Measurements from ENCODE around the gene GUK1.

- TF ChIP-seq, protein P1, sequence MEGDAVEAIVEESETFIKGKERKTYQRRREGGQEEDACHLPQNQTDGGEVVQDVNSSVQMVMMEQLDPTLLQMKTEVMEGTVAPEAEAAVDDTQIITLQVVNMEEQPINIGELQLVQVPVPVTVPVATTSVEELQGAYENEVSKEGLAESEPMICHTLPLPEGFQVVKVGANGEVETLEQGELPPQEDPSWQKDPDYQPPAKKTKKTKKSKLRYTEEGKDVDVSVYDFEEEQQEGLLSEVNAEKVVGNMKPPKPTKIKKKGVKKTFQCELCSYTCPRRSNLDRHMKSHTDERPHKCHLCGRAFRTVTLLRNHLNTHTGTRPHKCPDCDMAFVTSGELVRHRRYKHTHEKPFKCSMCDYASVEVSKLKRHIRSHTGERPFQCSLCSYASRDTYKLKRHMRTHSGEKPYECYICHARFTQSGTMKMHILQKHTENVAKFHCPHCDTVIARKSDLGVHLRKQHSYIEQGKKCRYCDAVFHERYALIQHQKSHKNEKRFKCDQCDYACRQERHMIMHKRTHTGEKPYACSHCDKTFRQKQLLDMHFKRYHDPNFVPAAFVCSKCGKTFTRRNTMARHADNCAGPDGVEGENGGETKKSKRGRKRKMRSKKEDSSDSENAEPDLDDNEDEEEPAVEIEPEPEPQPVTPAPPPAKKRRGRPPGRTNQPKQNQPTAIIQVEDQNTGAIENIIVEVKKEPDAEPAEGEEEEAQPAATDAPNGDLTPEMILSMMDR (IDR thresholded peaks at IDR 0.05; ENCODE audit: poor library complexity, severe bottlenecking): no peak
- TF ChIP-seq MXI1 (conservative IDR thresholded peaks at IDR 0.05; ENCODE audit: poor library complexity, severe bottlenecking): no peak
- no peak for TF ChIP-seq EZH2 (IDR thresholded peaks at IDR 0.05; ENCODE audit: borderline replicate concordance, insufficient read depth, low read length, poor library complexity, severe bottlenecking)
- TF ChIP-seq TAF1 (IDR thresholded peaks at IDR 0.05; ENCODE audit: low read depth): no peak
- no peak for TF ChIP-seq POLR2AphosphoS5 (IDR thresholded peaks at IDR 0.05)
- TF ChIP-seq RAD21 (conservative IDR thresholded peaks at IDR 0.05): no peak
- TF ChIP-seq, protein P2, sequence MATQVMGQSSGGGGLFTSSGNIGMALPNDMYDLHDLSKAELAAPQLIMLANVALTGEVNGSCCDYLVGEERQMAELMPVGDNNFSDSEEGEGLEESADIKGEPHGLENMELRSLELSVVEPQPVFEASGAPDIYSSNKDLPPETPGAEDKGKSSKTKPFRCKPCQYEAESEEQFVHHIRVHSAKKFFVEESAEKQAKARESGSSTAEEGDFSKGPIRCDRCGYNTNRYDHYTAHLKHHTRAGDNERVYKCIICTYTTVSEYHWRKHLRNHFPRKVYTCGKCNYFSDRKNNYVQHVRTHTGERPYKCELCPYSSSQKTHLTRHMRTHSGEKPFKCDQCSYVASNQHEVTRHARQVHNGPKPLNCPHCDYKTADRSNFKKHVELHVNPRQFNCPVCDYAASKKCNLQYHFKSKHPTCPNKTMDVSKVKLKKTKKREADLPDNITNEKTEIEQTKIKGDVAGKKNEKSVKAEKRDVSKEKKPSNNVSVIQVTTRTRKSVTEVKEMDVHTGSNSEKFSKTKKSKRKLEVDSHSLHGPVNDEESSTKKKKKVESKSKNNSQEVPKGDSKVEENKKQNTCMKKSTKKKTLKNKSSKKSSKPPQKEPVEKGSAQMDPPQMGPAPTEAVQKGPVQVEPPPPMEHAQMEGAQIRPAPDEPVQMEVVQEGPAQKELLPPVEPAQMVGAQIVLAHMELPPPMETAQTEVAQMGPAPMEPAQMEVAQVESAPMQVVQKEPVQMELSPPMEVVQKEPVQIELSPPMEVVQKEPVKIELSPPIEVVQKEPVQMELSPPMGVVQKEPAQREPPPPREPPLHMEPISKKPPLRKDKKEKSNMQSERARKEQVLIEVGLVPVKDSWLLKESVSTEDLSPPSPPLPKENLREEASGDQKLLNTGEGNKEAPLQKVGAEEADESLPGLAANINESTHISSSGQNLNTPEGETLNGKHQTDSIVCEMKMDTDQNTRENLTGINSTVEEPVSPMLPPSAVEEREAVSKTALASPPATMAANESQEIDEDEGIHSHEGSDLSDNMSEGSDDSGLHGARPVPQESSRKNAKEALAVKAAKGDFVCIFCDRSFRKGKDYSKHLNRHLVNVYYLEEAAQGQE (IDR thresholded peaks at IDR 0.05; ENCODE audit: borderline replicate concordance): no peak
- TF ChIP-seq EP300 (conservative IDR thresholded peaks at IDR 0.05; ENCODE audit: poor library complexity, severe bottlenecking): no peak
- TF ChIP-seq SMC3 (conservative IDR thresholded peaks at IDR 0.05; ENCODE audit: poor library complexity): no peak
Observed at GRCh38 chr1:228162286-228163006, 22.4 kb downstream of the GUK1 start.
